HL-60 (cell line): ENCODE results near the gene ESR1.

ENCODE experiments used
- DNase-seq, 2 experiments: peaks; one replicate each; pipeline ENCODE4 v3.0.0-alpha.2; 2010 to 2020; ENCODE audit warnings: low read depth in 1 of 2, low spot score in 1 of 2
- H3K27ac ChIP-seq: fragments of 250-450 bp; sonication (Bioruptor Pico); replicated peaks from 2 replicates; pipeline ENCODE4 v1.5.1; 2020; ENCODE audit warnings: mild to moderate bottlenecking, moderate library complexity
- H3K27me3 ChIP-seq: fragments of 250-450 bp; sonication (Bioruptor Pico); 2 replicates; pipeline ENCODE4 v1.5.1; 2021; ENCODE audit warnings: mild to moderate bottlenecking, moderate library complexity; ENCODE audit not compliant: insufficient read depth, poor library complexity, severe bottlenecking
- H3K4me3 ChIP-seq: replicated peaks from 2 replicates; pipeline ENCODE4 v1.5.1; 2011; ENCODE audit warnings: mild to moderate bottlenecking, control low read depth, low read length; ENCODE audit not compliant: insufficient read depth
- CTCF ChIP-seq: IDR thresholded peaks from one replicate; pipeline ENCODE4 v1.5.1; 2011; ENCODE audit warnings: low read length, control low read depth, inconsistent platforms; ENCODE audit not compliant: insufficient read depth
- GABPA ChIP-seq: IDR thresholded peaks from 2 replicates; pipeline ENCODE4 v1.6.1; 2012; ENCODE audit warnings: low read depth
- POLR2AphosphoS5 ChIP-seq: IDR thresholded peaks from 2 replicates; pipeline ENCODE4 v1.6.1; 2012; ENCODE audit warnings: low read depth
- REST ChIP-seq: IDR thresholded peaks from 2 replicates; pipeline ENCODE4 v1.6.1; 2012; ENCODE audit warnings: low read depth; ENCODE audit not compliant: insufficient replicate concordance
- SPI1 ChIP-seq: IDR thresholded peaks from 2 replicates; pipeline ENCODE4 v1.6.1; 2012; ENCODE audit warnings: low read depth, mild to moderate bottlenecking, borderline replicate concordance

Gene ESR1

DNA sequence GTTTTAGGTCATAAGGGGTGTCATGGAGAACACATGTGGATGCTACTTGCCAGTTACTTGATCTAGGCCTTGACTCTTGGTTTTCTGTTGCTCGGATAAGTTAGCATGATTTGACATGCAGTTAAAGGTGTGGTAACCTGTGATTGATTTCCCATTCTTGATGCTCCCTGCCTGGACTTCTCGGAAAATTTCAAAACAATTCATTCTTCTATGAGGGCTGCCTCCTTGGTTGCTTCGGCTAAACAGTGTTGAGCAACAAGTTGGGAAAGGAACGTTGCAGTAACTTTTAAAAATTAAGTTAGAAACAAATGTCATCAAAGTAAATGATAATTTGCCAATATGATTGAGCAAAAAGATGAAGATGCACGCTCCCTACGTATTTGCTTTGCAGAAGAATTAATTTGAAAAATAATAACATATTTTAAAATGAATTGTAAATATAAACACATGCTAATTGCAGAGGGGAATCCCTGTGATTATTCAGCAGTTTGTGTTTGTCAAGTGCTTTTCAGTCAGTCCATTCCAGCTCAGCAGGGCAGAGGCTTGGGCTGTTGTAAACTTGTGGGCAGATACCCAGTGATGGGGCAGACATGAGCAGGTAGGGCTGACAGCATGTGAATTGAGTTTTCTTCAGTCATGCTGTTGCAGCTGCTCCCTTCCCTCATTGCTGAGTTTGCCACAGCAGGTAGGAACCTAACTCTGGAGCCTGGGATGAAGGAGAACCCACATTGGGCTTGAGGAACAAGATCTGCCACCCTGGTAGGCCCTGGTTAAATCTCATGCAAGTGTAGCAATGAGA is 110.2 kb downstream of the ESR1 start:
- Histone ChIP-seq H3K27me3 (no peaks in the 10 kb centered on the region), H3K4me3 (no peak overlapping the region), H3K27ac (no peak overlapping the region)
- DNase-seq, result no peak
- no peak for TF ChIP-seq CTCF
- TF ChIP-seq GABPA, result no peak

DNA sequence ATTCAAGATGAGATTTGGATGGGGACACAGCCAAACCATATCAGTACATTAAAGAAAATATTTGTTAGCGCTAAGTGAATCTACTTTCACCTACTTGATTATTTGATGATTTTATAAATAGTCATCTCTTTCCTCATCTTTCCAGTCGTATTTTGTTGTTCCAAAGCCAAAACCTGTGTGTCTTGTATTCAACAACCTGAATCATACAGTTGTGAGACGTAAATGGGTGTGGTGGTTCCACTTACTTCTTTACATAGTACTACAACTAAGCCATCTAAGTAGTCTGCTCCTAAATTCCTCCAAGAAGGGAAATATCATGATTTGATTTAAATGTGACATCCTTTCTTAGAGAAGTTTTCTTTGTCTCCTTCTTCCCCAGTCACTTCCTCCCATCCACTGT is 132.8 kb downstream of the ESR1 start:
- Histone ChIP-seq H3K27me3 (no peaks in the 10 kb centered on the region), H3K4me3 (no peak overlapping the region), H3K27ac (no peak overlapping the region)
- DNase-seq, result no peak
- TF ChIP-seq SPI1, result no peak
- no peak for TF ChIP-seq REST
- TF ChIP-seq CTCF, result no peak
- TF ChIP-seq POLR2AphosphoS5, result no peak
- TF ChIP-seq GABPA, result no peak

- Histone ChIP-seq H3K4me3 (no peak overlapping the region), H3K27me3 (no peaks in the 10 kb centered on the region), H3K27ac (0 out of 2 replicates have a peak overlapping the region, but pooled peaks have one; percentile 11)
- peak; percentile 51 to 77 for DNase-seq
- no peak for TF ChIP-seq CTCF
- peak; percentile 98 for TF ChIP-seq SPI1
These were observed 140.7 kb downstream of the ESR1 start for GRCh38 chr6:151948002-151948743.

DNA sequence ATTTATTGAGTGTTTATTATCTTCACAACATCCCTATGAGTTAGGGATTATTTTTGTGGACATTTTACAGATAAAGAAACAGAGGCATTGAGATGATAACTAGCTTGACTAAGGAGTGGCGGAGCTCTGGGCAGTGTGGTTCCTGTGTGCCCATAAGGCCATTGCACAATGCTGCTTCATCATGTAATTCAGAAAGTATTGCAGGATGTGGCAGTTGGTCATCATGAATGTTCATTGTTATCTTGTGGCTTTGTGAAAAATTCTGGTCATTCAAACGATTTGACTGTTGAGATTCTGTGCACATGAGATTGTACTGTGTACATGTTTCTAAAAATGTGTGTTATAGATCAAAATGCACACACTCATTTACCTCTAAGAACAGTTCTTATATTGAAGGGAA is 150.8 kb downstream of the ESR1 start:
- no peaks in the 10 kb centered on the region for H3K27me3 ChIP-seq
- no peak overlapping the region for H3K27ac ChIP-seq

More for the DNA sequence above, 150.8 kb downstream of the ESR1 start:
- no peak overlapping the region for H3K4me3 ChIP-seq
- TF ChIP-seq CTCF, result no peak
- TF ChIP-seq POLR2AphosphoS5, result no peak
- no peak for TF ChIP-seq REST
- TF ChIP-seq GABPA, result no peak
- TF ChIP-seq SPI1, result no peak
- no peak for DNase-seq
